ENCODE data around the gene LRRTM4. TPM values are rescaled to one million over a fixed set of nuclear protein-coding genes. Genes with fewer than 3 reads are reported as not detected.

The LRRTM4 gene
- total RNA-seq, 2 experiments from 2014 or later: not detected

DNA sequence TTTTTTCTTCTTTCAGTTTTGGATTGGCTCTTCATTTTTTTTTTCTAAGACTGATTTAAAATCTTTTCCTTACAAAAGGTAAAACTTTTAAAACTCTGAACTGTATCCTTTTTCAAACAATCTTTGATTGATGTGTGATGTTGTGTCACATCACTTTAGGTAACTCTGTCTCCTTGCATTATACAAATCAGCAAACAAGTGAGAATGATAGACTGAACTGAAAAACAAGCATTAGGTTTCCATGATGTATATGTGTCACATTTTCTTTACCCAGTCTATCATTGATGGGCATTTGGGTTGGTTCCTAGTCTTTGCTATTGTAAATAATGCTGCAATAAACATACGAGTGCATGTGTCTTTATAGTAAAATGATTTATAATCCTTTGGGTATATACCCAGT lies 655.7 kb downstream of the LRRTM4 start:
- no peak overlapping the region for H3K27ac Mint-ChIP-seq
- H3K4me1 Mint-ChIP-seq: no peaks in the 10 kb centered on the region
- intact Hi-C loops (cut with DNase I, micrococcal nuclease): no loop called here
- POLR2A ChIA-PET: no interaction called here
- H3K9me3 Mint-ChIP-seq (ENCODE audit: low read depth): peaks cover 2% of the 10 kb centered on the region
- no peak overlapping the region for H3K4me3 Mint-ChIP-seq
- ATAC-seq (no peak), DNase-seq (no peak)
- H3K36me3 Mint-ChIP-seq (ENCODE audit: low read depth): no peaks in the 10 kb centered on the region
- no peaks in the 10 kb centered on the region for H3K27me3 Mint-ChIP-seq
- CTCF ChIA-PET: no interaction called here

DNA sequence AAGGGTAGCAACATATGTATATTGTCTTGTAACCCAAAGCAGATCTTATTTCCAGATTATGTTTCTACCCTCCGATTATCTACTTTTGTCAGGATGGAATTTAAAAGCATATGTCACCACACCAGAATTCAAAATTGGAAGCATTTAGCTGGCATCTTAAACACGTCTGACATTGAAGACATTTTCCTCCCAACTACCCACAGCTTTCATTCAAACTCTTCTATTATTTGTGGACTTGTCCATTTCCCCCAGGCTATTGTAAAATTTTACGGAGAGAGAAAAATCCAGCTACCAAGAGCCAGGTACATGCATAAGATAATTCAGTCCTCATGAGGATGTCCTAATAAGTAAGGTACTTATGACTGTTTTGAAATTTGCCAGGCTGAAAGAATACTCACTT lies 659.3 kb downstream of the LRRTM4 start:
- Mint-ChIP-seq H3K27me3 (no peaks in the 10 kb centered on the region), H3K9me3 (ENCODE audit: low read depth) (peaks cover 2% of the 10 kb centered on the region), H3K36me3 (ENCODE audit: low read depth) (no peaks in the 10 kb centered on the region), H3K4me1 (no peaks in the 10 kb centered on the region), H3K4me3 (no peak overlapping the region), H3K27ac (no peak overlapping the region)
- no peak for ATAC-seq
- ChIA-PET POLR2A (no interaction called here), CTCF (no interaction called here)
- DNase-seq: no peak
- intact Hi-C loops (cut with DNase I, micrococcal nuclease): no loop called here

DNA sequence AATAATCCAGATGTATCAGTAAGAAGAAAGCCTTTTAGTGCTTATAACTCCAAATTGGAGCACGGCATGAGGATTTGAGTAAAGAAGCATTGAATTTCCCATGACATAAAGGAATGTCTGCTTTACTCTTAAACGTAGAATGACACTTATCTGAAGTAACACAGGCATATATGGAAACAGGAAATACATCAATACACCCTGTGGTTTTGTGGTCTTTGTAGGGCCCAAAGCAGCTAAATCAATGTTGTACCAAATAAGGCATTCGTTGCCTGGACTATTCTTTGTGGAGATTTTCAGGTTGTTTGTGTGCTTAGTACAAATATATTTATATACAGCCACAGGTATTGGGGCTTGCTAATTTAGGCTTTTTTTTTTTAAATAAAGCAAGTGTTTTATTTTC lies 660.5 kb downstream of the LRRTM4 start:
- ATAC-seq (no peak), DNase-seq (no peak)
- H3K36me3 Mint-ChIP-seq (ENCODE audit: low read depth): no peaks in the 10 kb centered on the region
- H3K4me1 Mint-ChIP-seq: no peaks in the 10 kb centered on the region
- intact Hi-C loops (cut with DNase I, micrococcal nuclease): no loop called here
- POLR2A ChIA-PET: no interaction called here
- H3K9me3 Mint-ChIP-seq (ENCODE audit: low read depth): peaks cover 2% of the 10 kb centered on the region
- H3K27me3 Mint-ChIP-seq: no peaks in the 10 kb centered on the region
- H3K4me3 Mint-ChIP-seq: no peak overlapping the region
- CTCF ChIA-PET: no interaction called here
- H3K27ac Mint-ChIP-seq: no peak overlapping the region

DNA sequence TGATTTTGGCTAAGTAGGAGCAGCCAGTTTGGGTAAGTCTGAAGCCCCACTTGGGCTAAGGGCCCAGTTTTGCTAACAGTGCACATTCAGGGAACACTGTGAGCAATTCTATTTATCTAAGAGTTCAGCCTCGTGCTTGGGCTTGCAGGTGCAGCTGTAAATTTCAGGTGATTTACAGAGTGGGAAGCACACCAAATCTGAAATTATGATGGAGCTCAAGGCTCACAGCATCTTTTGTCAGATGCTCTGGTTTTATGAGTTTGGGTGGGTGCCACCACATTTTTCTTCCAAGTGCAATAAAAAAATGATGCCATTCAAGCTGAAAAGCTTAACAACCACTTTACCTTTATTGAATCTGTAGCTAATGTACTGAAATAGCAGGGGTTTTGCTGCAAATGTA lies 671.2 kb downstream of the LRRTM4 start:
- ChIA-PET POLR2A (no interaction called here), CTCF (no interaction called here)
- no peaks in the 10 kb centered on the region for H3K27me3 Mint-ChIP-seq
- ATAC-seq: no peak
- H3K4me1 Mint-ChIP-seq: no peaks in the 10 kb centered on the region
- no peaks in the 10 kb centered on the region for H3K36me3 Mint-ChIP-seq (ENCODE audit: low read depth)
- intact Hi-C loops (cut with DNase I, micrococcal nuclease): no loop called here
- no peak for DNase-seq
- no peak overlapping the region for H3K4me3 Mint-ChIP-seq
- peaks cover 3% of the 10 kb centered on the region for H3K9me3 Mint-ChIP-seq (ENCODE audit: low read depth)
- H3K27ac Mint-ChIP-seq: no peak overlapping the region

DNA sequence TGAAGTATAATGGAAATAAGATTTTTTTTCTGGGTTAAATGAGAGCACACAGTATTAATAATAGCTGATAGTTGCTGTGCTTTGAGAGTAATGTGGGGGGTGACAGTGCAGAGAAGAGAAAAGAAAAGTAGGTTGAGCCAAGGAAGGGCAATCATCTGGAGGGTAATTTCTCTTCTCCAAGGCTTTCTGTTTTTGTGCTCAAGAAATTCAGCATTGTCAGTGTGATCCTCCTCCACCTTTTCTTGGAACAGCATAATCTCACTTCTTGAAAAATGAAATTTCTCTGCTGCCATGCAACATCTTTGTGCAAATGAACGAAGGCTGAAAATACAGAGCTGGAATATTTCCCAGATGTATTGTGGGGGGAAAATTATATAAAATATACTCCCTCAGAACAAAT lies 673.1 kb downstream of the LRRTM4 start:
- Mint-ChIP-seq H3K9me3 (ENCODE audit: low read depth) (peaks cover 3% of the 10 kb centered on the region), H3K27me3 (no peaks in the 10 kb centered on the region), H3K4me1 (no peaks in the 10 kb centered on the region), H3K4me3 (no peak overlapping the region), H3K36me3 (ENCODE audit: low read depth) (no peaks in the 10 kb centered on the region), H3K27ac (no peak overlapping the region)
- ATAC-seq (no peak), DNase-seq (no peak)
- POLR2A ChIA-PET: no interaction called here
- intact Hi-C loops (cut with DNase I, micrococcal nuclease): loop anchor here in 1 of 2 experiments (2.0 kb wide), 1 partner anchor 20 kb away; no protein-coding TSS in a partner anchor
- CTCF ChIA-PET: interaction anchor here (0.6 kb wide), 1 partner anchor 667 kb away, joined by 3 read pairs; no protein-coding TSS in a partner anchor

DNA sequence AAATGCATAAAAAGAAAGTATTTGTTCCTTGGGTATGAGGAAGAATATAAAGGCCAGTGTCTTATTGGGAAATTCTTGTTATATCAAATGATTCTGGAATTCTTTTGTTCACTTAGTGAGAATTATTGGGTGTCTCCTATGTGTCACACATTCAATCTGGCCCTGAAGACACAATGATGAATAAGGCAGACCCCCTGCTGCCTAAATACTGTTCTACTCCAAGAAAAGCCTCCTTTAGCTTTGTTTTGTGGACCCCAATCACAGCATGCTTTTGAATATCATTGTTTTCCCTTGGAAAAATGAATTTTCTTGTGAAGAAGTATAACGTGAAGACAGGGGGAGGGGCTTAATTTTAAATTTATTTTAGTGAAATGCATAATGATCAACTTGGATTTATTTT lies 682.4 kb downstream of the LRRTM4 start:
- Mint-ChIP-seq H3K9me3 (ENCODE audit: low read depth) (peaks cover 4% of the 10 kb centered on the region), H3K27me3 (no peaks in the 10 kb centered on the region), H3K36me3 (ENCODE audit: low read depth) (no peaks in the 10 kb centered on the region), H3K27ac (no peak overlapping the region), H3K4me3 (no peak overlapping the region), H3K4me1 (no peaks in the 10 kb centered on the region)
- ATAC-seq (no peak), DNase-seq (no peak)
- CTCF ChIA-PET: no interaction called here
- POLR2A ChIA-PET: no interaction called here
- intact Hi-C loops (cut with DNase I, micrococcal nuclease): no loop called here

DNA sequence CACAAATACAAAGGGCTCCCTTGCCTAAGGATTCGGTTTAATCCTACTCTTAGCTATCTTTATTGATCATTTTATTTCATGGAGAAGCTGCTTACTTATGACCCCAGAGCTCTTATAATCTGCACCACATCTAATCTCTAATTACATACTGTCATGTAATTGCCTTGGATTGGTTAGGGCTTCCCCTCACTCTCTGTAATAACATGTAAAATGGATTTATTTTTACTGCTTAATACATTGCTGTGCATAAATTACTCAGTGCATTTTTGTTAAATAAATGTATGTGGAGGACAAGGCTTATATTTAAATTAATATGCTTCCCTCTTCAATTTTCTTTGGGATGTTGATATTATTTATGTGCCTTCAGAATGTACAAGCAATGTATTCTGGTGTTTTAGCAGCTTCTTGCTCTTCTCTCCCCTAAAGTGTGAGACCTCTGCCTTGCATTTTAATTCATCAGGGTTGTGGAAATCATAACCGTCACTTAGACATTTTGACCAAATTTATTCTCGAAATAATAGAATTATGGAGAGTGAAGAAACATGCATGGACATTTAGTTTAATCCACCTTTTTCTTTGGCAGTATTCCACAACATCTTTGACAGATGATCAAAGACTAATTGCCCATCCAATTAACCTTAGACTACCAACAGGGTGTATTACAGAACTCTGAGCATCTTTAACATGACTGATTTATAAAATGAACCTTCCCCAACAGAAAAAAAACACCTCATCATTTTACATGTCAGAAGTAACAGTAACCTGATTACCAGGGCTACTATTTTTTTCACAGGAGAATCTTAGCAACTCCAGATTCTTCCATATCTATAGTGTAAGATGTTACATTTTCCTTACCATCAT lies 692.6 kb downstream of the LRRTM4 start:
- ATAC-seq (no peak), DNase-seq (no peak)
- intact Hi-C loops (cut with DNase I, micrococcal nuclease): no loop called here
- Mint-ChIP-seq H3K27ac (no peak overlapping the region), H3K27me3 (no peaks in the 10 kb centered on the region), H3K4me1 (no peaks in the 10 kb centered on the region), H3K36me3 (ENCODE audit: low read depth) (no peaks in the 10 kb centered on the region), H3K4me3 (no peak overlapping the region), H3K9me3 (ENCODE audit: low read depth) (peaks cover 2% of the 10 kb centered on the region)
- POLR2A ChIA-PET: no interaction called here
- CTCF ChIA-PET: no interaction called here

DNA sequence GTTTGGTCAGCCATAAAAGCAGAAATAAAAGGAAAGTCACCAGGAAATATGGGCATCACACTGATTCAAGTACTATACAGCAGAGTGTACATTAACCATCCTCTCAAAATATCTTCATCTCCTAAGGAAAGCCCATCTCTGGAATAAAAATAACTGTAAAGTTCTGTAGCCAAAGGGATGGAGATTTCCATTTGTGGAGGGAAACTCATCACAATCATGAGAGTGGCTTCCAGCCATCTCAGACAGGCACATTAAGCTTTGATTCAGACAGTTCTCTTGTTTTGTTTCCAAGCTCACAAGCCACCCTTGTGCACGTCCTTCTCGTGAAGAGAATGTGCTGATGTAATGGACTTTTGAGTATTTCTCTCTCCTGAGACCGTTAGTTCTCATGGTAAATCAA lies 695.5 kb downstream of the LRRTM4 start:
- CTCF ChIA-PET: no interaction called here
- peaks cover 2% of the 10 kb centered on the region for H3K9me3 Mint-ChIP-seq (ENCODE audit: low read depth)
- POLR2A ChIA-PET: no interaction called here

DNA sequence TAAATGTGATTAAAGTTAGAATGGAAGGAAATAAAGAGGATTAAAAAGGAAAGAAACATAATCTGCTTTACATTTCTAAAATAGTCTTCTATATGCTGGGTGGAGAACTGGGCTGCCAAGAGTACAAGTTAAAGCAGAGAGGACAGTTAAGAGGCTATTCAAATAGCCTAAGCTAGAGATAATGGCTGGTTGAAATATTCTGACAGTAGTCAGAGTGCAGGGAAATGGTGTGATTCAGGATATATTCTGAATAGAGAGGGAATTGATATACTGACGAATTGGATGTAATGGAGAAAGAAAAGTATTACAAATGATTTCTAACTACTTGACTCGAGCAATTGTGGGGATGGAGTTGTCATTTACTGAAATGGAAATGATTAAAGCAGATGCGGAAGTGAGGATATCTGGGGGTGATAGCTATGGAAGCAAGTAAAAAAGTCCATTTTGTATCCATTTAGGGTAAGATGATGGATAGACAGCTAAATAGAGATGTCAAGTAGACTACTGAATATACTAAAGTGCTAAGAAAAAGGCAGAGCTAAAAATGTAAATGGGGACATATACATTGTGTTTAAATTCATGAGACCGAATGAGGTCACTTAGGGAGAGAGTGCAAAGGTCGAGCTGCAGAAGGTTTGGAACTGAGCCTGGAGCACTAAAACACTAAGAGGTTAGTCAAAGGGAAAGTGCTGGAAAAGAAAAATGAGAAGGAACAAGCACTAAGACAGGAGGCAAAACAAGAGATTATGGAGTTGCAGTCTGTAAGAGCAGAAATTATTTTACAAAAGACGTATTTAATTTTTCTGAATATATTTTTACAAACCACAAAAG lies 696.8 kb downstream of the LRRTM4 start:
- POLR2A ChIA-PET: no interaction called here

More for the DNA sequence above, 695.5 kb downstream of the LRRTM4 start:
- ATAC-seq: no peak
- Mint-ChIP-seq H3K4me1 (no peaks in the 10 kb centered on the region), H3K27ac (no peak overlapping the region), H3K36me3 (ENCODE audit: low read depth) (no peaks in the 10 kb centered on the region), H3K4me3 (no peak overlapping the region), H3K27me3 (no peaks in the 10 kb centered on the region)
- intact Hi-C loops (cut with DNase I, micrococcal nuclease): no loop called here
- DNase-seq: no peak

DNA sequence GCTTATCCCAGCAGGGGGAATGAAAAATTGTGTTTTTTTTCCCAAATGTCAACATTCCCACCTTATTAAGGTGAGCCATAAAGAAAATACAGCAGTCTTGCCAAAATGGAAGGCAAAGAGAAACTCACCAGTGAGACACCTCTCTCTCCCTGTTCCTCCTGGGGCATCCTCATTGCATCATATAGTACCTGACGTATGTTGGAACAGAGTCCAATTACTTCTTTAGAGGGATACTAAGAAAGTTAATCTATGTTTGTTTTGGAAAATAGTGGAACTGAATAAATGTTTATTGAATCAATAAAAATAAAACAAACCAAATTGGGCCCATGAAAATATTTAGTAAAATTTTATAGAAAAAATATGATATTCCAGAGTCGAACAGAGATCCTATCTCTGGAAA lies 700.4 kb downstream of the LRRTM4 start:
- intact Hi-C loops (cut with DNase I, micrococcal nuclease): no loop called here
- ATAC-seq (no peak), DNase-seq (no peak)
- H3K9me3 Mint-ChIP-seq (ENCODE audit: low read depth): no peaks in the 10 kb centered on the region
- ChIA-PET CTCF (interaction anchor here (0.6 kb wide), 1 partner anchor 132 kb away, joined by 3 read pairs; no protein-coding TSS in a partner anchor), POLR2A (no interaction called here)
- H3K27ac Mint-ChIP-seq: no peak overlapping the region
- no peaks in the 10 kb centered on the region for H3K36me3 Mint-ChIP-seq (ENCODE audit: low read depth)
- no peaks in the 10 kb centered on the region for H3K4me1 Mint-ChIP-seq
- no peaks in the 10 kb centered on the region for H3K27me3 Mint-ChIP-seq
- no peak overlapping the region for H3K4me3 Mint-ChIP-seq

More for the DNA sequence above, 696.8 kb downstream of the LRRTM4 start:
- Mint-ChIP-seq H3K27me3 (no peaks in the 10 kb centered on the region), H3K36me3 (ENCODE audit: low read depth) (no peaks in the 10 kb centered on the region), H3K27ac (no peak overlapping the region), H3K9me3 (ENCODE audit: low read depth) (no peaks in the 10 kb centered on the region), H3K4me3 (no peak overlapping the region), H3K4me1 (no peaks in the 10 kb centered on the region)
- CTCF ChIA-PET: no interaction called here
- no peak for ATAC-seq
- no peak for DNase-seq
- intact Hi-C loops (cut with DNase I, micrococcal nuclease): no loop called here

DNA sequence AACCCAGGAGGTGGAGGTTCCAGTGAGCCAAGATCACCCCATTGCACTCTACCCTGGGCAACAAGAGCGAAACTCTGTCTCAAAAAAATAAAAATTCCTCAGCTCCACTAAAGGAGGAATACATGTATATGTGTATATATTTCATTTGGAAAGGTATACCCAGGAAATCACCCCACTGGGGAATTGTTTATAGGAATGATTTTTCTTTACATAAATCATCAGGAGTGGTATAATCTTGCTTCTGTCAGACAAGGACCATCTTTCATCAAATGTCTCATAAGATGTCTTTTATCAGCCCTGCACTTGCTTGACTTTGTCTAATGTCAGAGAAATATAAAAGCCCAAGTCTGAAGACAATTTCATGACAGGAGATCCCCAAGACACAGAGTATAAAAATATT lies 709.1 kb downstream of the LRRTM4 start:
- ChIA-PET CTCF (no interaction called here), POLR2A (no interaction called here)
- Mint-ChIP-seq H3K9me3 (ENCODE audit: low read depth) (peaks cover 13% of the 10 kb centered on the region), H3K36me3 (ENCODE audit: low read depth) (no peaks in the 10 kb centered on the region), H3K4me3 (no peak overlapping the region), H3K27ac (no peak overlapping the region), H3K4me1 (no peaks in the 10 kb centered on the region), H3K27me3 (no peaks in the 10 kb centered on the region)
- intact Hi-C loops (cut with DNase I, micrococcal nuclease): no loop called here
- DNase-seq (no peak), ATAC-seq (no peak)

DNA sequence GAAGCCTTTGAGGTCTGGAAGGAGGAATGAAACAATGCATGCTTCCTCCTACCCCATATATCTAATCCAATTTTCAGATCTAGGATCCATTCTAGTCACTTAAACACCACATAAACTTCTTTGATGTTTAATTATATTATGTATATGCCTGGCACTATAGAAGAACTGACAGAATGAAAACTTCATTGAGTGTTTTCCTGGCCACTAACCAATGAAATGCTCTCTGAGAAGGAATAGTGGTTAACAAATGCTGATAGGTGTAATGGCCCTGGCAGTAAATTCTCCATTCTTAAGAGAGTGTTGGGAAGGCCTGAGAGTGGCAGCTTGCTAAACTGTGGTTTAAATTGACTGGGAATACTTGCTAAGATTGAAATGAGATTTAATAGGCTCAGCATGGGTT lies 710.0 kb downstream of the LRRTM4 start:
- POLR2A ChIA-PET: no interaction called here
- Mint-ChIP-seq H3K36me3 (ENCODE audit: low read depth) (no peaks in the 10 kb centered on the region), H3K4me3 (no peak overlapping the region), H3K4me1 (no peaks in the 10 kb centered on the region), H3K27me3 (no peaks in the 10 kb centered on the region), H3K27ac (no peak overlapping the region), H3K9me3 (ENCODE audit: low read depth) (peaks cover 13% of the 10 kb centered on the region)
- DNase-seq: no peak
- CTCF ChIA-PET: no interaction called here
- intact Hi-C loops (cut with DNase I, micrococcal nuclease): no loop called here
- ATAC-seq: no peak

Measured in activated CD4-positive, alpha-beta T cell treated with anti-CD3 and anti-CD28 coated beads for 36 hours (primary cell).